Activated naive CD4-positive, alpha-beta T cell treated with anti-CD3 and anti-CD28 coated beads, Interleukin-2, amount 10 ng/mL, durations not matched to agents 7 days and 5 days (primary cell): ENCODE data around the gene PBX4.

Source experiments
- CTCF ChIA-PET: fragments of 350-600 bp; sonication (Branson Sonifier 250); formaldehyde crosslinking; loops from one replicate; lab custom pipeline; 2021; ENCODE audit warnings: antibody characterized with exemption; lab: Charles Lee
- DNase-seq: peaks from one replicate; pipeline ENCODE4 v3.0.0-alpha.2; 2020
- H3K27ac Mint-ChIP-seq: one replicate; pipeline ENCODE4 v1.8.0; 2021; ENCODE audit warnings: mild to moderate bottlenecking, moderate library complexity, mixed read lengths
- H3K27me3 Mint-ChIP-seq: one replicate; pipeline ENCODE4 v1.8.0; 2021; ENCODE audit warnings: mild to moderate bottlenecking, mixed read lengths
- H3K36me3 Mint-ChIP-seq: one replicate; pipeline ENCODE4 v1.8.0; 2021; ENCODE audit warnings: mixed read lengths
- H3K4me1 Mint-ChIP-seq: one replicate; pipeline ENCODE4 v1.8.0; 2021; ENCODE audit warnings: mixed read lengths
- H3K4me3 Mint-ChIP-seq: one replicate; pipeline ENCODE4 v1.8.0; 2021; ENCODE audit warnings: mild to moderate bottlenecking, moderate library complexity, mixed read lengths
- H3K9me3 Mint-ChIP-seq: one replicate; pipeline ENCODE4 v1.8.0; 2021; ENCODE audit warnings: mixed read lengths

Gene PBX4

GRCh38 chr19:19546751-19547162 is 71.7 kb downstream of the PBX4 start:
- no peak overlapping the region for H3K4me3 Mint-ChIP-seq
- peaks cover 35% of the 10 kb centered on the region for H3K27me3 Mint-ChIP-seq
- CTCF ChIA-PET = no interaction called here
- DNase-seq = no peak
- H3K9me3 Mint-ChIP-seq = no peaks in the 10 kb centered on the region
- H3K27ac Mint-ChIP-seq = no peak overlapping the region
- H3K4me1 Mint-ChIP-seq = peaks cover 8% of the 10 kb centered on the region
- H3K36me3 Mint-ChIP-seq = no peaks in the 10 kb centered on the region

GRCh38 chr19:19545707-19546106 is 72.8 kb downstream of the PBX4 start:
- Mint-ChIP-seq H3K4me3 (no peak overlapping the region), H3K9me3 (no peaks in the 10 kb centered on the region), H3K4me1 (peaks cover 15% of the 10 kb centered on the region), H3K27me3 (peaks cover 44% of the 10 kb centered on the region), H3K27ac (no peak overlapping the region), H3K36me3 (no peaks in the 10 kb centered on the region)
- CTCF ChIA-PET = no interaction called here
- no peak for DNase-seq

GRCh38 chr19:19544954-19545591 is 73.4 kb downstream of the PBX4 start:
- CTCF ChIA-PET = no interaction called here
- no peak overlapping the region for H3K27ac Mint-ChIP-seq
- H3K4me1 Mint-ChIP-seq = peaks cover 17% of the 10 kb centered on the region
- H3K27me3 Mint-ChIP-seq = peaks cover 50% of the 10 kb centered on the region
- no peaks in the 10 kb centered on the region for H3K36me3 Mint-ChIP-seq
- no peak overlapping the region for H3K4me3 Mint-ChIP-seq
- DNase-seq = no peak
- no peaks in the 10 kb centered on the region for H3K9me3 Mint-ChIP-seq

- H3K9me3 Mint-ChIP-seq = no peaks in the 10 kb centered on the region
- CTCF ChIA-PET = interaction anchor here (2.0 kb wide), 1 partner anchor 9 kb away, joined by 11 read pairs; no protein-coding TSS in a partner anchor
- H3K27ac Mint-ChIP-seq = no peak overlapping the region
- peaks cover 53% of the 10 kb centered on the region for H3K27me3 Mint-ChIP-seq
- no peak overlapping the region for H3K4me3 Mint-ChIP-seq
- no peak for DNase-seq
- peaks cover 19% of the 10 kb centered on the region for H3K4me1 Mint-ChIP-seq
- no peaks in the 10 kb centered on the region for H3K36me3 Mint-ChIP-seq
Measured at GRCh38 chr19:19544257-19544953, 74.1 kb downstream of the PBX4 start.

GRCh38 chr19:19543640-19544039 is 74.8 kb downstream of the PBX4 start:
- no peak overlapping the region for H3K4me3 Mint-ChIP-seq
- no peak for DNase-seq
- peaks cover 54% of the 10 kb centered on the region for H3K27me3 Mint-ChIP-seq
- CTCF ChIA-PET = interaction anchor here (2.0 kb wide), 1 partner anchor 10 kb away, joined by 11 read pairs; no protein-coding TSS in a partner anchor
- H3K27ac Mint-ChIP-seq = no peak overlapping the region
- no peaks in the 10 kb centered on the region for H3K36me3 Mint-ChIP-seq
- no peaks in the 10 kb centered on the region for H3K9me3 Mint-ChIP-seq
- H3K4me1 Mint-ChIP-seq = peaks cover 23% of the 10 kb centered on the region

GRCh38 chr19:19543101-19543500 is 75.4 kb downstream of the PBX4 start:
- Mint-ChIP-seq H3K27me3 (peaks cover 60% of the 10 kb centered on the region), H3K4me3 (no peak overlapping the region), H3K4me1 (peaks cover 26% of the 10 kb centered on the region), H3K36me3 (no peaks in the 10 kb centered on the region), H3K9me3 (no peaks in the 10 kb centered on the region), H3K27ac (no peak overlapping the region)
- CTCF ChIA-PET = interaction anchor here (2.0 kb wide), 1 partner anchor 11 kb away, joined by 11 read pairs; no protein-coding TSS in a partner anchor
- no peak for DNase-seq

- H3K36me3 Mint-ChIP-seq = no peaks in the 10 kb centered on the region
- H3K27me3 Mint-ChIP-seq = peaks cover 65% of the 10 kb centered on the region
- H3K27ac Mint-ChIP-seq = no peak overlapping the region
- H3K4me3 Mint-ChIP-seq = no peak overlapping the region
- no peak for DNase-seq
- CTCF ChIA-PET = interaction anchor here (2.0 kb wide), 1 partner anchor 11 kb away, joined by 11 read pairs; no protein-coding TSS in a partner anchor
- H3K4me1 Mint-ChIP-seq = peaks cover 31% of the 10 kb centered on the region
- no peaks in the 10 kb centered on the region for H3K9me3 Mint-ChIP-seq
Measured at GRCh38 chr19:19542507-19542906, 76.0 kb downstream of the PBX4 start.

GRCh38 chr19:19541616-19542015 is 76.9 kb downstream of the PBX4 start:
- DNase-seq = no peak
- H3K27me3 Mint-ChIP-seq = peaks cover 69% of the 10 kb centered on the region
- CTCF ChIA-PET = interaction anchor here (0.9 to 1.6 kb wide), 4 partner anchors 9 to 103 kb away, joined by 3 to 9 read pairs (median 4); no protein-coding TSS in a partner anchor
- H3K27ac Mint-ChIP-seq = no peak overlapping the region
- H3K4me1 Mint-ChIP-seq = peaks cover 34% of the 10 kb centered on the region
- H3K9me3 Mint-ChIP-seq = no peaks in the 10 kb centered on the region
- no peak overlapping the region for H3K4me3 Mint-ChIP-seq
- no peaks in the 10 kb centered on the region for H3K36me3 Mint-ChIP-seq

- Mint-ChIP-seq H3K27ac (no peak overlapping the region), H3K4me3 (peak overlapping the region; percentile 58), H3K9me3 (no peaks in the 10 kb centered on the region), H3K27me3 (peaks cover 76% of the 10 kb centered on the region), H3K4me1 (peaks cover 37% of the 10 kb centered on the region), H3K36me3 (no peaks in the 10 kb centered on the region)
- peak; percentile 83 for DNase-seq
- CTCF ChIA-PET = interaction anchor here (0.9 to 1.6 kb wide), 4 partner anchors 9 to 104 kb away, joined by 3 to 9 read pairs (median 4); no protein-coding TSS in a partner anchor
Measured at GRCh38 chr19:19540715-19541515, 77.6 kb downstream of the PBX4 start.

- CTCF ChIA-PET = interaction anchor here (1.6 kb wide), 1 partner anchor 14 kb away, joined by 9 read pairs; no protein-coding TSS in a partner anchor
- Mint-ChIP-seq H3K4me1 (peaks cover 37% of the 10 kb centered on the region), H3K36me3 (no peaks in the 10 kb centered on the region), H3K27ac (no peak overlapping the region), H3K4me3 (peak overlapping the region; percentile 52), H3K27me3 (peaks cover 76% of the 10 kb centered on the region), H3K9me3 (no peaks in the 10 kb centered on the region)
- DNase-seq = peak; percentile 72
Measured at GRCh38 chr19:19540064-19540714, 78.3 kb downstream of the PBX4 start.

- Mint-ChIP-seq H3K36me3 (no peaks in the 10 kb centered on the region), H3K4me1 (peaks cover 37% of the 10 kb centered on the region), H3K9me3 (no peaks in the 10 kb centered on the region), H3K27me3 (peaks cover 76% of the 10 kb centered on the region), H3K27ac (no peak overlapping the region), H3K4me3 (no peak overlapping the region)
- CTCF ChIA-PET = interaction anchor here (1.2 kb wide), 1 partner anchor 15 kb away, joined by 6 read pairs; no protein-coding TSS in a partner anchor
- no peak for DNase-seq
Measured at GRCh38 chr19:19539698-19540063, 78.8 kb downstream of the PBX4 start.

GRCh38 chr19:19538785-19539166 is 79.7 kb downstream of the PBX4 start:
- peaks cover 74% of the 10 kb centered on the region for H3K27me3 Mint-ChIP-seq
- CTCF ChIA-PET = interaction anchor here (1.2 kb wide), 1 partner anchor 16 kb away, joined by 6 read pairs; no protein-coding TSS in a partner anchor
- H3K9me3 Mint-ChIP-seq = no peaks in the 10 kb centered on the region
- no peak overlapping the region for H3K27ac Mint-ChIP-seq
- DNase-seq = no peak
- H3K4me1 Mint-ChIP-seq = peaks cover 37% of the 10 kb centered on the region
- no peak overlapping the region for H3K4me3 Mint-ChIP-seq
- H3K36me3 Mint-ChIP-seq = no peaks in the 10 kb centered on the region

- CTCF ChIA-PET = interaction anchor here (1.2 kb wide), 1 partner anchor 17 kb away, joined by 6 read pairs; no protein-coding TSS in a partner anchor
- H3K27me3 Mint-ChIP-seq = peaks cover 68% of the 10 kb centered on the region
- peak; percentile 42 for DNase-seq
- H3K36me3 Mint-ChIP-seq = no peaks in the 10 kb centered on the region
- peak within 1 kb of the TSS; percentile 49 for H3K27ac Mint-ChIP-seq
- H3K9me3 Mint-ChIP-seq = no peaks in the 10 kb centered on the region
- no peak within 1 kb of the TSS for H3K4me3 Mint-ChIP-seq
- peaks cover 37% of the 10 kb centered on the region for H3K4me1 Mint-ChIP-seq
Measured at GRCh38 chr19:19538061-19538784, 80.3 kb downstream of the PBX4 start, which contains the start of gene CILP2. Gene CILP2, plus strand, starts transcription at chr19:19538265. Its CDS starts 85 bp downstream, at chr19:19538350.
